Measurements from ENCODE around the gene CCL3.

DNA sequence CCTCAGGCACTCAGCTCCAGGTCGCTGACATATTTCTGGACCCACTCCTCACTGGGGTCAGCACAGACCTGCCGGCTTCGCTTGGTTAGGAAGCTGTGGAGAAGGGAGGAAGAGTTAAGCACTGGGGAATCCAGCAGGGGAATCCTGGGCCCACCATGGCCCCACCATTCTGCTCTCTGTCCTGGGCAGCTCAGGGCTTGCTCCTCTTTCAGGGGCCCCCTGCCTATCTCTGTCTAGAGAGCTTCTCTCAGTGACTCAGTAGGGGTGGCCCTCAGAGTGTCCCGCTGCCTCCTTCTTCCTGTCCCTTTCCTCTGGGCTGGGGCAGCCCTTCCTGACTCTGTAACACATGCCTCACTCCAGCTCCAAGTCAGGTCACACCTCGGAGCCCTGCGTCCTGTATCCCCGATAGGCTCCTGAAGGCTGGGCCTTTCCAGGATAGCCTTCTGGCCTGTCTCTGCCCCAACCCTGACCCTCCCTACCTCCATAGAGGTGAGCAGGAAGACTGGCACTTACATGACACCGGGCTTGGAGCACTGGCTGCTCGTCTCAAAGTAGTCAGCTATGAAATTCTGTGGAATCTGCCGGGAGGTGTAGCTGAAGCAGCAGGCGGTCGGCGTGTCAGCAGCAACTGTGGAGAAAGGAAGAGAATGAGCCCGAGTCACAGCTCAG is 1.1 kb downstream of the CCL3 start:
- TF ChIP-seq, protein P1, sequence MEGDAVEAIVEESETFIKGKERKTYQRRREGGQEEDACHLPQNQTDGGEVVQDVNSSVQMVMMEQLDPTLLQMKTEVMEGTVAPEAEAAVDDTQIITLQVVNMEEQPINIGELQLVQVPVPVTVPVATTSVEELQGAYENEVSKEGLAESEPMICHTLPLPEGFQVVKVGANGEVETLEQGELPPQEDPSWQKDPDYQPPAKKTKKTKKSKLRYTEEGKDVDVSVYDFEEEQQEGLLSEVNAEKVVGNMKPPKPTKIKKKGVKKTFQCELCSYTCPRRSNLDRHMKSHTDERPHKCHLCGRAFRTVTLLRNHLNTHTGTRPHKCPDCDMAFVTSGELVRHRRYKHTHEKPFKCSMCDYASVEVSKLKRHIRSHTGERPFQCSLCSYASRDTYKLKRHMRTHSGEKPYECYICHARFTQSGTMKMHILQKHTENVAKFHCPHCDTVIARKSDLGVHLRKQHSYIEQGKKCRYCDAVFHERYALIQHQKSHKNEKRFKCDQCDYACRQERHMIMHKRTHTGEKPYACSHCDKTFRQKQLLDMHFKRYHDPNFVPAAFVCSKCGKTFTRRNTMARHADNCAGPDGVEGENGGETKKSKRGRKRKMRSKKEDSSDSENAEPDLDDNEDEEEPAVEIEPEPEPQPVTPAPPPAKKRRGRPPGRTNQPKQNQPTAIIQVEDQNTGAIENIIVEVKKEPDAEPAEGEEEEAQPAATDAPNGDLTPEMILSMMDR (optimal IDR thresholded peaks at IDR 0.05 in 1 of 3, IDR thresholded peaks at IDR 0.05 in 1 of 3, conservative IDR thresholded peaks at IDR 0.05 in 1 of 3; ENCODE audit: extremely low read depth in 1 of 3, insufficient read depth in 2 of 3, low read length in 3 of 3), result no peak
- no peak for TF ChIP-seq EZH2 (IDR thresholded peaks at IDR 0.05; ENCODE audit: low read length)

All from keratinocyte (primary cell).